ENCODE data around the gene PTPRS. TPM values are rescaled to one million over a fixed set of nuclear protein-coding genes. Genes with fewer than 3 reads are reported as not detected.

Gene PTPRS
- total RNA-seq, 4 donors from 2014 or later = 238 to 530 (median 338) TPM

- no peak for ATAC-seq (ENCODE audit: low FRiP score)
- TF ChIP-seq CTCF (IDR thresholded peaks at IDR 0.05) = no peak
- DNase-seq (ENCODE audit: low spot score) = no peak
These were observed 14.5 kb upstream of the PTPRS start for GRCh38 chr19:5355076-5355475.

- no peak for TF ChIP-seq CTCF (IDR thresholded peaks at IDR 0.05)
- ATAC-seq (ENCODE audit: low FRiP score) (no peak), DNase-seq (ENCODE audit: low spot score) (no peak)
These were observed 13.8 kb upstream of the PTPRS start for GRCh38 chr19:5354403-5354802.

- DNase-seq (ENCODE audit: low spot score) (no peak), ATAC-seq (ENCODE audit: low FRiP score) (no peak)
- no peak for TF ChIP-seq CTCF (IDR thresholded peaks at IDR 0.05)
These were observed 11.7 kb upstream of the PTPRS start for GRCh38 chr19:5352229-5352763.

- no peak for TF ChIP-seq CTCF (IDR thresholded peaks at IDR 0.05)
- ATAC-seq (ENCODE audit: low FRiP score) (no peak), DNase-seq (ENCODE audit: low spot score) (no peak)
These were observed 11.2 kb upstream of the PTPRS start for GRCh38 chr19:5351731-5352228.

- no peak for ATAC-seq (ENCODE audit: low FRiP score)
- no peak for TF ChIP-seq CTCF (IDR thresholded peaks at IDR 0.05)
- no peak for DNase-seq (ENCODE audit: low spot score)
These were observed 8.4 kb upstream of the PTPRS start for GRCh38 chr19:5349041-5349440.

- ATAC-seq (ENCODE audit: low FRiP score) (no peak), DNase-seq (ENCODE audit: low spot score) (no peak)
- no peak for TF ChIP-seq CTCF (IDR thresholded peaks at IDR 0.05)
These were observed 5.3 kb upstream of the PTPRS start for GRCh38 chr19:5345895-5346386.

GRCh38 chr19:5343848-5344247 lies 3.2 kb upstream of the PTPRS start:
- ATAC-seq (ENCODE audit: low FRiP score) (no peak), DNase-seq (ENCODE audit: low spot score) (no peak)
- no peak for TF ChIP-seq CTCF (IDR thresholded peaks at IDR 0.05)

Data from omental fat pad (tissue), 4 donors.